ENCODE results near the gene HIP1R.

HIP1R gene

GRCh38 chr12:122860040-122860853, 25.0 kb downstream of the HIP1R start (continued):
- TF ChIP-seq, protein P1, sequence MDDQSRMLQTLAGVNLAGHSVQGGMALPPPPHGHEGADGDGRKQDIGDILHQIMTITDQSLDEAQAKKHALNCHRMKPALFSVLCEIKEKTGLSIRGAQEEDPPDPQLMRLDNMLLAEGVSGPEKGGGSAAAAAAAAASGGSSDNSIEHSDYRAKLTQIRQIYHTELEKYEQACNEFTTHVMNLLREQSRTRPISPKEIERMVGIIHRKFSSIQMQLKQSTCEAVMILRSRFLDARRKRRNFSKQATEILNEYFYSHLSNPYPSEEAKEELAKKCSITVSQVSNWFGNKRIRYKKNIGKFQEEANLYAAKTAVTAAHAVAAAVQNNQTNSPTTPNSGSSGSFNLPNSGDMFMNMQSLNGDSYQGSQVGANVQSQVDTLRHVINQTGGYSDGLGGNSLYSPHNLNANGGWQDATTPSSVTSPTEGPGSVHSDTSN (CRISPR knock-in tag; IDR thresholded peaks at IDR 0.05): no peak
- peak; percentile 34 for TF ChIP-seq ZBTB17 (tag by site-specific recombination; IDR thresholded peaks at IDR 0.05)
- no peak for TF ChIP-seq ZSCAN16 (tag by site-specific recombination; IDR thresholded peaks at IDR 0.05)
- 0 out of 2 replicates have a peak, but pooled peaks have one; percentile 17 for TF ChIP-seq ZEB2 (tag by site-specific recombination; IDR thresholded peaks at IDR 0.05)
- TF ChIP-seq ZNF548 (tag by site-specific recombination; IDR thresholded peaks at IDR 0.05): no peak
- TF ChIP-seq ZNF501 (tag by site-specific recombination; IDR thresholded peaks at IDR 0.05): 0 out of 2 replicates have a peak, but pooled peaks have one; percentile 54
- peak; percentile 40 for TF ChIP-seq SP7 (tag by site-specific recombination; IDR thresholded peaks at IDR 0.05)
- no peak for TF ChIP-seq ZNF239 (tag by site-specific recombination; IDR thresholded peaks at IDR 0.05)
- no peak for TF ChIP-seq ZNF473 (tag by site-specific recombination; IDR thresholded peaks at IDR 0.05)
- TF ChIP-seq ZNF174 (tag by site-specific recombination; IDR thresholded peaks at IDR 0.05): no peak
- no peak for TF ChIP-seq ZNF624 (tag by site-specific recombination; IDR thresholded peaks at IDR 0.05)
- no peak for TF ChIP-seq YY2 (tag by site-specific recombination; IDR thresholded peaks at IDR 0.05)
- TF ChIP-seq GLIS1 (tag by site-specific recombination; IDR thresholded peaks at IDR 0.05): peak; percentile 27; the same call in 1 of the 2 replicates
- no peak for TF ChIP-seq ZNF48 (tag by site-specific recombination; IDR thresholded peaks at IDR 0.05)
- no peak for TF ChIP-seq KLF7 (tag by site-specific recombination; IDR thresholded peaks at IDR 0.05; ENCODE audit: borderline replicate concordance)
- peak; percentile 50; the same call in 1 of the 2 replicates for TF ChIP-seq ZNF2 (tag by site-specific recombination; IDR thresholded peaks at IDR 0.05)
- TF ChIP-seq ZNF843 (tag by site-specific recombination; IDR thresholded peaks at IDR 0.05): no peak
- TF ChIP-seq, protein P2, sequence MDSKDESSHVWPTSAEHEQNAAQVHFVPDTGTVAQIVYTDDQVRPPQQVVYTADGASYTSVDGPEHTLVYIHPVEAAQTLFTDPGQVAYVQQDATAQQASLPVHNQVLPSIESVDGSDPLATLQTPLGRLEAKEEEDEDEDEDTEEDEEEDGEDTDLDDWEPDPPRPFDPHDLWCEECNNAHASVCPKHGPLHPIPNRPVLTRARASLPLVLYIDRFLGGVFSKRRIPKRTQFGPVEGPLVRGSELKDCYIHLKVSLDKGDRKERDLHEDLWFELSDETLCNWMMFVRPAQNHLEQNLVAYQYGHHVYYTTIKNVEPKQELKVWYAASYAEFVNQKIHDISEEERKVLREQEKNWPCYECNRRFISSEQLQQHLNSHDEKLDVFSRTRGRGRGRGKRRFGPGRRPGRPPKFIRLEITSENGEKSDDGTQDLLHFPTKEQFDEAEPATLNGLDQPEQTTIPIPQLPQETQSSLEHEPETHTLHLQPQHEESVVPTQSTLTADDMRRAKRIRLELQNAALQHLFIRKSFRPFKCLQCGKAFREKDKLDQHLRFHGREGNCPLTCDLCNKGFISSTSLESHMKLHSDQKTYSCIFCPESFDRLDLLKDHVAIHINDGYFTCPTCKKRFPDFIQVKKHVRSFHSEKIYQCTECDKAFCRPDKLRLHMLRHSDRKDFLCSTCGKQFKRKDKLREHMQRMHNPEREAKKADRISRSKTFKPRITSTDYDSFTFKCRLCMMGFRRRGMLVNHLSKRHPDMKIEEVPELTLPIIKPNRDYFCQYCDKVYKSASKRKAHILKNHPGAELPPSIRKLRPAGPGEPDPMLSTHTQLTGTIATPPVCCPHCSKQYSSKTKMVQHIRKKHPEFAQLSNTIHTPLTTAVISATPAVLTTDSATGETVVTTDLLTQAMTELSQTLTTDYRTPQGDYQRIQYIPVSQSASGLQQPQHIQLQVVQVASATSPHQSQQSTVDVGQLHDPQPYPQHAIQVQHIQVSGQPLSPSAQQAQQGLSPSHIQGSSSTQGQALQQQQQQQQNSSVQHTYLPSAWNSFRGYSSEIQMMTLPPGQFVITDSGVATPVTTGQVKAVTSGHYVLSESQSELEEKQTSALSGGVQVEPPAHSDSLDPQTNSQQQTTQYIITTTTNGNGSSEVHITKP (tag by site-specific recombination; IDR thresholded peaks at IDR 0.05): no peak
- TF ChIP-seq PRDM1 (tag by site-specific recombination; IDR thresholded peaks at IDR 0.05): no peak
- no peak for TF ChIP-seq ZIC2 (tag by site-specific recombination; IDR thresholded peaks at IDR 0.05)
- TF ChIP-seq ZNF140 (tag by site-specific recombination; IDR thresholded peaks at IDR 0.05): no peak
- TF ChIP-seq ZNF629 (tag by site-specific recombination; IDR thresholded peaks at IDR 0.05): no peak
- 0 out of 2 replicates have a peak, but pooled peaks have one; percentile 26 for TF ChIP-seq ZBTB8A (tag by site-specific recombination; IDR thresholded peaks at IDR 0.05)
- TF ChIP-seq, protein P3, sequence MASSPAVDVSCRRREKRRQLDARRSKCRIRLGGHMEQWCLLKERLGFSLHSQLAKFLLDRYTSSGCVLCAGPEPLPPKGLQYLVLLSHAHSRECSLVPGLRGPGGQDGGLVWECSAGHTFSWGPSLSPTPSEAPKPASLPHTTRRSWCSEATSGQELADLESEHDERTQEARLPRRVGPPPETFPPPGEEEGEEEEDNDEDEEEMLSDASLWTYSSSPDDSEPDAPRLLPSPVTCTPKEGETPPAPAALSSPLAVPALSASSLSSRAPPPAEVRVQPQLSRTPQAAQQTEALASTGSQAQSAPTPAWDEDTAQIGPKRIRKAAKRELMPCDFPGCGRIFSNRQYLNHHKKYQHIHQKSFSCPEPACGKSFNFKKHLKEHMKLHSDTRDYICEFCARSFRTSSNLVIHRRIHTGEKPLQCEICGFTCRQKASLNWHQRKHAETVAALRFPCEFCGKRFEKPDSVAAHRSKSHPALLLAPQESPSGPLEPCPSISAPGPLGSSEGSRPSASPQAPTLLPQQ (tag by site-specific recombination; IDR thresholded peaks at IDR 0.05): 0 out of 2 replicates have a peak, but pooled peaks have one; percentile 25
- no peak for TF ChIP-seq ZNF621 (tag by site-specific recombination; IDR thresholded peaks at IDR 0.05)
- no peak for TF ChIP-seq ZNF132 (tag by site-specific recombination; IDR thresholded peaks at IDR 0.05; ENCODE audit: borderline replicate concordance)
- no peak for TF ChIP-seq ZNF23 (tag by site-specific recombination; IDR thresholded peaks at IDR 0.05; ENCODE audit: borderline replicate concordance)
- TF ChIP-seq ZFP3 (tag by site-specific recombination; IDR thresholded peaks at IDR 0.05; ENCODE audit: low read depth): no peak
- TF ChIP-seq ZNF555 (tag by site-specific recombination; conservative IDR thresholded peaks at IDR 0.05): no peak
- TF ChIP-seq, protein P4, sequence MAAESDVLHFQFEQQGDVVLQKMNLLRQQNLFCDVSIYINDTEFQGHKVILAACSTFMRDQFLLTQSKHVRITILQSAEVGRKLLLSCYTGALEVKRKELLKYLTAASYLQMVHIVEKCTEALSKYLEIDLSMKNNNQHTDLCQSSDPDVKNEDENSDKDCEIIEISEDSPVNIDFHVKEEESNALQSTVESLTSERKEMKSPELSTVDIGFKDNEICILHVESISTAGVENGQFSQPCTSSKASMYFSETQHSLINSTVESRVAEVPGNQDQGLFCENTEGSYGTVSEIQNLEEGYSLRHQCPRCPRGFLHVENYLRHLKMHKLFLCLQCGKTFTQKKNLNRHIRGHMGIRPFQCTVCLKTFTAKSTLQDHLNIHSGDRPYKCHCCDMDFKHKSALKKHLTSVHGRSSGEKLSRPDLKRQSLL (tag by site-specific recombination; IDR thresholded peaks at IDR 0.05): no peak
- TF ChIP-seq, protein P5, sequence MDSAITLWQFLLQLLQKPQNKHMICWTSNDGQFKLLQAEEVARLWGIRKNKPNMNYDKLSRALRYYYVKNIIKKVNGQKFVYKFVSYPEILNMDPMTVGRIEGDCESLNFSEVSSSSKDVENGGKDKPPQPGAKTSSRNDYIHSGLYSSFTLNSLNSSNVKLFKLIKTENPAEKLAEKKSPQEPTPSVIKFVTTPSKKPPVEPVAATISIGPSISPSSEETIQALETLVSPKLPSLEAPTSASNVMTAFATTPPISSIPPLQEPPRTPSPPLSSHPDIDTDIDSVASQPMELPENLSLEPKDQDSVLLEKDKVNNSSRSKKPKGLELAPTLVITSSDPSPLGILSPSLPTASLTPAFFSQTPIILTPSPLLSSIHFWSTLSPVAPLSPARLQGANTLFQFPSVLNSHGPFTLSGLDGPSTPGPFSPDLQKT (IDR thresholded peaks at IDR 0.05; ENCODE audit: borderline replicate concordance, low read depth, low read length): no peak
- no peak for TF ChIP-seq GFI1B (tag by site-specific recombination; IDR thresholded peaks at IDR 0.05)
- no peak for TF ChIP-seq KLF16 (tag by site-specific recombination; IDR thresholded peaks at IDR 0.05)

All from HEK293 (cell line).